T-helper 1 cell treated with Interleukin-12 subunit alpha and Interleukin-12 subunit beta and Interleukin-4 antibody, amounts not matched to agents 30 μg/mL and 1 μg/mL, for 36 hours (primary cell): ENCODE data around the gene GNAL.

ENCODE experiments used
- H3K27ac Mint-ChIP-seq: one replicate; pipeline ENCODE4 v1.8.0; 2021; ENCODE audit warnings: mild to moderate bottlenecking, mixed read lengths
- H3K27me3 Mint-ChIP-seq: one replicate; pipeline ENCODE4 v1.8.0; 2021; ENCODE audit warnings: low read depth, mixed read lengths
- H3K36me3 Mint-ChIP-seq: one replicate; pipeline ENCODE4 v1.8.0; 2021; ENCODE audit warnings: low read depth, mixed read lengths
- H3K4me1 Mint-ChIP-seq: one replicate; pipeline ENCODE4 v1.8.0; 2021; ENCODE audit warnings: low read depth, mixed read lengths
- H3K4me3 Mint-ChIP-seq: one replicate; pipeline ENCODE4 v1.8.0; 2021; ENCODE audit warnings: mild to moderate bottlenecking, moderate library complexity, mixed read lengths
- H3K9me3 Mint-ChIP-seq: one replicate; pipeline ENCODE4 v1.8.0; 2021; ENCODE audit warnings: mixed read lengths

GNAL gene

GRCh38 chr18:11785444-11786055 is 96.5 kb downstream of the GNAL start:
- Mint-ChIP-seq H3K36me3 (no peaks in the 10 kb centered on the region), H3K4me3 (no peak overlapping the region), H3K4me1 (no peaks in the 10 kb centered on the region), H3K27ac (no peak overlapping the region), H3K9me3 (no peaks in the 10 kb centered on the region), H3K27me3 (peaks cover 18% of the 10 kb centered on the region)

GRCh38 chr18:11789716-11790510 is 100.8 kb downstream of the GNAL start:
- H3K36me3 Mint-ChIP-seq: no peaks in the 10 kb centered on the region
- H3K4me1 Mint-ChIP-seq: no peaks in the 10 kb centered on the region
- peaks cover 11% of the 10 kb centered on the region for H3K27me3 Mint-ChIP-seq
- H3K27ac Mint-ChIP-seq: no peak overlapping the region
- H3K9me3 Mint-ChIP-seq: no peaks in the 10 kb centered on the region
- no peak overlapping the region for H3K4me3 Mint-ChIP-seq

- Mint-ChIP-seq H3K27ac (no peak overlapping the region), H3K4me1 (no peaks in the 10 kb centered on the region), H3K4me3 (no peak overlapping the region), H3K27me3 (peaks cover 6% of the 10 kb centered on the region), H3K9me3 (no peaks in the 10 kb centered on the region), H3K36me3 (no peaks in the 10 kb centered on the region)
Observed at GRCh38 chr18:11791131-11791530, 102.1 kb downstream of the GNAL start.

- Mint-ChIP-seq H3K9me3 (no peaks in the 10 kb centered on the region), H3K36me3 (no peaks in the 10 kb centered on the region), H3K27me3 (peaks cover 4% of the 10 kb centered on the region), H3K4me3 (no peak overlapping the region), H3K4me1 (no peaks in the 10 kb centered on the region), H3K27ac (no peak overlapping the region)
Observed at GRCh38 chr18:11792632-11793031, 103.6 kb downstream of the GNAL start.

GRCh38 chr18:11794195-11794594 is 105.1 kb downstream of the GNAL start:
- H3K36me3 Mint-ChIP-seq: no peaks in the 10 kb centered on the region
- no peak overlapping the region for H3K27ac Mint-ChIP-seq
- no peak overlapping the region for H3K4me3 Mint-ChIP-seq
- H3K9me3 Mint-ChIP-seq: no peaks in the 10 kb centered on the region
- no peaks in the 10 kb centered on the region for H3K4me1 Mint-ChIP-seq
- H3K27me3 Mint-ChIP-seq: peaks cover 4% of the 10 kb centered on the region

GRCh38 chr18:11795916-11796315 is 106.9 kb downstream of the GNAL start:
- Mint-ChIP-seq H3K27me3 (peaks cover 4% of the 10 kb centered on the region), H3K4me1 (no peaks in the 10 kb centered on the region), H3K36me3 (no peaks in the 10 kb centered on the region), H3K27ac (no peak overlapping the region), H3K4me3 (no peak overlapping the region), H3K9me3 (no peaks in the 10 kb centered on the region)

- H3K27me3 Mint-ChIP-seq: no peaks in the 10 kb centered on the region
- no peak overlapping the region for H3K27ac Mint-ChIP-seq
- no peaks in the 10 kb centered on the region for H3K4me1 Mint-ChIP-seq
- H3K36me3 Mint-ChIP-seq: no peaks in the 10 kb centered on the region
- H3K9me3 Mint-ChIP-seq: no peaks in the 10 kb centered on the region
- H3K4me3 Mint-ChIP-seq: no peak overlapping the region
Observed at GRCh38 chr18:11798271-11798670, 109.2 kb downstream of the GNAL start.

- Mint-ChIP-seq H3K27ac (no peak overlapping the region), H3K9me3 (no peaks in the 10 kb centered on the region), H3K4me3 (no peak overlapping the region), H3K4me1 (no peaks in the 10 kb centered on the region), H3K36me3 (no peaks in the 10 kb centered on the region), H3K27me3 (no peaks in the 10 kb centered on the region)
Observed at GRCh38 chr18:11799066-11799465, 110.0 kb downstream of the GNAL start.

GRCh38 chr18:11800566-11801334 is 111.7 kb downstream of the GNAL start:
- no peak overlapping the region for H3K4me3 Mint-ChIP-seq
- no peaks in the 10 kb centered on the region for H3K9me3 Mint-ChIP-seq
- H3K4me1 Mint-ChIP-seq: no peaks in the 10 kb centered on the region
- H3K36me3 Mint-ChIP-seq: no peaks in the 10 kb centered on the region
- no peak overlapping the region for H3K27ac Mint-ChIP-seq
- no peaks in the 10 kb centered on the region for H3K27me3 Mint-ChIP-seq

GRCh38 chr18:11801573-11801972 is 112.5 kb downstream of the GNAL start:
- H3K4me1 Mint-ChIP-seq: no peaks in the 10 kb centered on the region
- no peak overlapping the region for H3K4me3 Mint-ChIP-seq
- H3K9me3 Mint-ChIP-seq: no peaks in the 10 kb centered on the region
- peaks cover 5% of the 10 kb centered on the region for H3K27me3 Mint-ChIP-seq
- no peaks in the 10 kb centered on the region for H3K36me3 Mint-ChIP-seq
- H3K27ac Mint-ChIP-seq: no peak overlapping the region

- H3K4me1 Mint-ChIP-seq: no peaks in the 10 kb centered on the region
- no peak overlapping the region for H3K27ac Mint-ChIP-seq
- H3K36me3 Mint-ChIP-seq: no peaks in the 10 kb centered on the region
- no peaks in the 10 kb centered on the region for H3K9me3 Mint-ChIP-seq
- H3K4me3 Mint-ChIP-seq: no peak overlapping the region
- peaks cover 5% of the 10 kb centered on the region for H3K27me3 Mint-ChIP-seq
Observed at GRCh38 chr18:11802158-11802557, 113.1 kb downstream of the GNAL start.

GRCh38 chr18:11802586-11802985 is 113.5 kb downstream of the GNAL start:
- H3K9me3 Mint-ChIP-seq: no peaks in the 10 kb centered on the region
- H3K4me3 Mint-ChIP-seq: no peak overlapping the region
- no peaks in the 10 kb centered on the region for H3K4me1 Mint-ChIP-seq
- peaks cover 5% of the 10 kb centered on the region for H3K27me3 Mint-ChIP-seq
- no peaks in the 10 kb centered on the region for H3K36me3 Mint-ChIP-seq
- no peak overlapping the region for H3K27ac Mint-ChIP-seq

- Mint-ChIP-seq H3K36me3 (no peaks in the 10 kb centered on the region), H3K27me3 (peaks cover 5% of the 10 kb centered on the region), H3K4me3 (no peak overlapping the region), H3K27ac (no peak overlapping the region), H3K9me3 (no peaks in the 10 kb centered on the region), H3K4me1 (no peaks in the 10 kb centered on the region)
Observed at GRCh38 chr18:11807233-11807632, 118.2 kb downstream of the GNAL start.

- H3K27me3 Mint-ChIP-seq: peaks cover 5% of the 10 kb centered on the region
- no peaks in the 10 kb centered on the region for H3K9me3 Mint-ChIP-seq
- H3K27ac Mint-ChIP-seq: no peak overlapping the region
- no peaks in the 10 kb centered on the region for H3K36me3 Mint-ChIP-seq
- H3K4me3 Mint-ChIP-seq: no peak overlapping the region
- H3K4me1 Mint-ChIP-seq: no peaks in the 10 kb centered on the region
Observed at GRCh38 chr18:11808001-11808855, 119.2 kb downstream of the GNAL start.
